ENCODE data around the gene ZNF682. TPM values are rescaled to one million over a fixed set of nuclear protein-coding genes. Genes with fewer than 3 reads are reported as not detected.

ZNF682 gene
- total RNA-seq, 2 experiments from 2014 or later: 9.1 to 18.6 TPM

GRCh38 chr19:20080656-20081055, 41.4 kb upstream of the ZNF682 start:
- no peak overlapping the region for H3K27ac ChIP-seq (ENCODE audit: low read depth, low read length, poor library complexity, severe bottlenecking)
- intact Hi-C loops (cut with micrococcal nuclease; ENCODE audit: unreplicated experiment): no loop called here
- no peak overlapping the region for H2AFZ ChIP-seq (ENCODE audit: low read length)
- H4K20me1 ChIP-seq (ENCODE audit: insufficient read depth, low read length): no peaks in the 10 kb centered on the region
- H3K36me3 ChIP-seq (ENCODE audit: insufficient read depth, low read length): peaks cover 41% of the 10 kb centered on the region
- POLR2A ChIA-PET: no interaction called here
- no peak for DNase-seq (ENCODE audit: low spot score)
- H3K4me2 ChIP-seq (ENCODE audit: low read length): no peak overlapping the region
- peaks cover 65% of the 10 kb centered on the region for H3K79me2 ChIP-seq (ENCODE audit: insufficient read depth, low read depth, low read length)
- H3K9me2 ChIP-seq (ENCODE audit: insufficient read depth, low read length): no peaks in the 10 kb centered on the region
- no TSS peak for BruUV-seq (replicated peaks)
- peaks cover 7% of the 10 kb centered on the region; the same call in 1 of the 2 replicates for H3K9me3 ChIP-seq (ENCODE audit: low read length)
- no peak overlapping the region for H3K4me3 ChIP-seq (ENCODE audit: low read depth, low read length, poor library complexity, severe bottlenecking)
- H3K4me1 ChIP-seq (ENCODE audit: insufficient read depth, low read length, poor library complexity, severe bottlenecking): no peaks in the 10 kb centered on the region
- no peak for TF ChIP-seq EZH2phosphoT487 (IDR thresholded peaks at IDR 0.05; ENCODE audit: borderline replicate concordance, low read depth, low read length)
- TF ChIP-seq CTCF (conservative IDR thresholded peaks at IDR 0.05; ENCODE audit: low read length): no peak
- CTCF ChIA-PET (ENCODE audit: unreplicated experiment): no interaction called here

GRCh38 chr19:20079476-20079875, 40.2 kb upstream of the ZNF682 start:
- H2AFZ ChIP-seq (ENCODE audit: low read length): no peak overlapping the region
- TF ChIP-seq EZH2phosphoT487 (IDR thresholded peaks at IDR 0.05; ENCODE audit: borderline replicate concordance, low read depth, low read length) (no peak), CTCF (conservative IDR thresholded peaks at IDR 0.05; ENCODE audit: low read length) (no peak)
- no peaks in the 10 kb centered on the region for H3K4me1 ChIP-seq (ENCODE audit: insufficient read depth, low read length, poor library complexity, severe bottlenecking)
- ChIA-PET POLR2A (interaction anchor here (0.7 kb wide), 1 partner anchor 183 kb away, joined by 5 read pairs; no protein-coding TSS in a partner anchor), CTCF (ENCODE audit: unreplicated experiment) (no interaction called here)
- H3K9me3 ChIP-seq (ENCODE audit: low read length): peaks cover 6% of the 10 kb centered on the region; the same call in 1 of the 2 replicates
- H3K9me2 ChIP-seq (ENCODE audit: insufficient read depth, low read length): no peaks in the 10 kb centered on the region
- BruUV-seq (replicated peaks): no TSS peak
- intact Hi-C loops (cut with micrococcal nuclease; ENCODE audit: unreplicated experiment): no loop called here
- DNase-seq (ENCODE audit: low spot score): no peak
- H3K4me3 ChIP-seq (ENCODE audit: low read depth, low read length, poor library complexity, severe bottlenecking): peak overlapping the region; percentile 80
- H4K20me1 ChIP-seq (ENCODE audit: insufficient read depth, low read length): no peaks in the 10 kb centered on the region
- peaks cover 36% of the 10 kb centered on the region for H3K36me3 ChIP-seq (ENCODE audit: insufficient read depth, low read length)
- peak overlapping the region; percentile 78 for H3K4me2 ChIP-seq (ENCODE audit: low read length)
- peaks cover 54% of the 10 kb centered on the region for H3K79me2 ChIP-seq (ENCODE audit: insufficient read depth, low read depth, low read length)
- H3K27ac ChIP-seq (ENCODE audit: low read depth, low read length, poor library complexity, severe bottlenecking): no peak overlapping the region

GRCh38 chr19:20078581-20079031, 39.3 kb upstream of the ZNF682 start:
- H3K4me1 ChIP-seq (ENCODE audit: insufficient read depth, low read length, poor library complexity, severe bottlenecking): no peaks in the 10 kb centered on the region
- TF ChIP-seq CTCF (conservative IDR thresholded peaks at IDR 0.05; ENCODE audit: low read length): no peak
- no peak for TF ChIP-seq EZH2phosphoT487 (IDR thresholded peaks at IDR 0.05; ENCODE audit: borderline replicate concordance, low read depth, low read length)
- H3K27ac ChIP-seq (ENCODE audit: low read depth, low read length, poor library complexity, severe bottlenecking): peak overlapping the region; percentile 51
- CTCF ChIA-PET (ENCODE audit: unreplicated experiment): no interaction called here
- intact Hi-C loops (cut with micrococcal nuclease; ENCODE audit: unreplicated experiment): no loop called here
- no peak for DNase-seq (ENCODE audit: low spot score)
- peak overlapping the region; percentile 78 for H3K4me2 ChIP-seq (ENCODE audit: low read length)
- no peaks in the 10 kb centered on the region for H4K20me1 ChIP-seq (ENCODE audit: insufficient read depth, low read length)
- peak overlapping the region; percentile 80 for H3K4me3 ChIP-seq (ENCODE audit: low read depth, low read length, poor library complexity, severe bottlenecking)
- BruUV-seq (replicated peaks): no TSS peak
- POLR2A ChIA-PET: interaction anchor here (0.6 to 0.7 kb wide), 2 partner anchors 39 to 186 kb away, joined by 3 read pairs; partner anchors contain the start of gene ZNF682
- no peaks in the 10 kb centered on the region for H3K9me2 ChIP-seq (ENCODE audit: insufficient read depth, low read length)
- peaks cover 31% of the 10 kb centered on the region for H3K36me3 ChIP-seq (ENCODE audit: insufficient read depth, low read length)
- peaks cover 3% of the 10 kb centered on the region; the same call in 1 of the 2 replicates for H3K9me3 ChIP-seq (ENCODE audit: low read length)
- H3K79me2 ChIP-seq (ENCODE audit: insufficient read depth, low read depth, low read length): peaks cover 47% of the 10 kb centered on the region
- H2AFZ ChIP-seq (ENCODE audit: low read length): no peak overlapping the region
